IgD-negative memory B cell (primary cell): Measurements from ENCODE around the gene SAMD9. TPM values are rescaled to one million over a fixed set of nuclear protein-coding genes. Genes with fewer than 3 reads are reported as not detected.

Experiments used
- H3K27ac Mint-ChIP-seq, 3 donors: one replicate each; pipeline ENCODE4 v1.8.0; 2020 to 2022; ENCODE audit warnings: mild to moderate bottlenecking in 3 of 3, mixed read lengths in 3 of 3, moderate library complexity in 1 of 3
- H3K27me3 Mint-ChIP-seq: one replicate; pipeline ENCODE4 v1.8.0; 2021; ENCODE audit warnings: mixed read lengths
- H3K36me3 Mint-ChIP-seq: one replicate; pipeline ENCODE4 v1.8.0; 2020; ENCODE audit warnings: mild to moderate bottlenecking, mixed read lengths
- H3K4me1 Mint-ChIP-seq, 3 donors: one replicate each; pipeline ENCODE4 v1.8.0; 2020 to 2022; ENCODE audit warnings: mixed read lengths in 3 of 3, mild to moderate bottlenecking in 1 of 3
- H3K4me3 Mint-ChIP-seq, 4 donors: one replicate each; pipeline ENCODE4 v1.8.0; 2020 to 2022; ENCODE audit warnings: mild to moderate bottlenecking in 4 of 4, mixed read lengths in 4 of 4, moderate library complexity in 3 of 4
- H3K9me3 Mint-ChIP-seq, 3 donors: one replicate each; pipeline ENCODE4 v1.8.0; 2020 to 2021; ENCODE audit warnings: mixed read lengths in 3 of 3, mild to moderate bottlenecking in 1 of 3
- polyA plus RNA-seq: library from polyadenylated mRNA; unstranded; fragments of 300-500 nt; fragmentation: Illumina TruSeq; gene quantifications from one replicate; pipeline ENCODE4 v1.2.3, GENCODE V29; 2021

SAMD9 gene
- polyA plus RNA-seq, result 21.6 TPM

DNA sequence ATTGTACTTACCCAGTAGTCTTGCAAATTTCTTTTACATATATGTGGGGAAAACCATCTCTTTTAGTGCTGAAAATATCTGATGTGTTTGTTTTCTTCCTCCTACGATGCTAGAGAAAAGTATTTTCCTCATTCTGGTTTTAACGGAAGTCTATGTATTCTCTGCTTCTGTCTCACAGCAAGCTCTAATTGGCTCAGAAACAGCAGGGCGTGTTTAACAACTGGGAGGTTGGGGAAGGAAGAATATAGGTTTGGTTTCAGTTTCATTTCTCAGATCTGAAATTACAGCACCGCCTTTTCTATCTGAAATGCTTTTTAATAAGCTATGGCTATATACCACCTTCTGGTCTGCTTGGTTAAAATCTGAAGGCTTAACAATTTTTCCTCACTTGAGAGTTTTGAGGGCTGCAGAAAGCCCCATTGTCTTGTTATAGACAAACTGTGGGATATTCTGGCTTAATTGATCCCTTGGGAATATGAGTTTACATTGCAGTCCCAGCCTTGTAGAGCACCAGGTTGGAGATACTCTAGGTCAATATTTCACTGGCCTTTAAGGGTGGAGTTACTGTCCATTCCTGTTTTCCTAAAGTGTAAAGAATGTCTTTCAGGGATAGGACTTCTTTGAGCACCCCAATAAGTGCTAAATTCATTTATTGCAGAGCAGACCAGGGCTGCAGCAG is at the start of gene SAMD9:
TSS of gene SAMD9 (minus strand) at position 128 of the 679 bp plus-strand sequence. CDS start 11,882 bp downstream, outside the sequence.
- Mint-ChIP-seq H3K36me3 (peaks cover 37% of the 10 kb centered on the region), H3K4me3 (peak within 1 kb of the TSS; percentile 69 to 95 (median 88)), H3K9me3 (peaks cover 4 to 7% (median 5%) of the 10 kb centered on the region in 3 donors), H3K27ac (peak within 1 kb of the TSS; percentile 0 to 89 (median 67)), H3K27me3 (no peaks in the 10 kb centered on the region), H3K4me1 (peaks cover 35 to 37% (median 37%) of the 10 kb centered on the region in 3 donors)

DNA sequence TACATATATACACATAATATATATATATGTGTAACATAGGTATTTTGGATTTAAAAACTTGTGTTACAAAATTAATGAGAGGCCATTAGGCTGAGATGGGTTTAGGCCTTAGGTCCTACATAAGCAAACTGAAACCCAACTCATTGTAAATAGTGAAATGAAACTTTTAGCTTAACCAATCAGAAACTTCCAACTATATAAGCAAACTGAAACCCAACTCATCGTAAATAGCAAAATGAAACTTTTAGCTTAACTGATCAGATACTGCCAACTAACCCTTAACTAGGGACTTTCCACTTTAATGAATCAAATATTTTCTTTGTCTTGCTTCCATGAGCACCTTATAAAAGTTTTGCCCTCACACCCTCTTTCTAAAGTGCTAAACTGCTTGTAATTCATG is 47.7 kb upstream of the SAMD9 start:
- Mint-ChIP-seq H3K27me3 (no peaks in the 10 kb centered on the region), H3K27ac (peak overlapping the region; percentile 55 to 83 (median 81)), H3K4me1 (peaks cover 6 to 13% (median 13%) of the 10 kb centered on the region in 3 donors), H3K9me3 (peaks cover 9 to 44% (median 21%) of the 10 kb centered on the region in 3 donors), H3K4me3 (peak overlapping the region in 3 of 4 donors; percentile 10 to 67 (median 58)), H3K36me3 (peaks cover 7% of the 10 kb centered on the region)

DNA sequence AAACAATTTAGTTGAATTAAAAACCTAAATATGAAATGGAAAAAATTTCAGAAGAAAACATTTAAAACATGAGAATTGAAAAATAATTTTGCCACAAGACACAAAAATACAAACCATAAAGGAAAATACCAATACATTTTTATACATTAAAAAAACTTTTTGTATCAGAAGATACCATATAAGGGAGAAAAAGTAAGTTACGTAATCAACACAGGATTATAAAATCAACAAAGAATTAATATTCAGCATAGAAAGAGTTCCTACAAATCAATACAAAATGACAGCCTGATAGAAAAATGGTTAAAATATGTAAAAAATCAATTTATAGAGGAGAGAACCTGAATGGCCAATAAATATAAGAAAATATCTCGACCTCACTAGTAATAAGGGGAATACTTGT is 47.0 kb upstream of the SAMD9 start:
- peaks cover 7% of the 10 kb centered on the region for H3K36me3 Mint-ChIP-seq

DNA sequence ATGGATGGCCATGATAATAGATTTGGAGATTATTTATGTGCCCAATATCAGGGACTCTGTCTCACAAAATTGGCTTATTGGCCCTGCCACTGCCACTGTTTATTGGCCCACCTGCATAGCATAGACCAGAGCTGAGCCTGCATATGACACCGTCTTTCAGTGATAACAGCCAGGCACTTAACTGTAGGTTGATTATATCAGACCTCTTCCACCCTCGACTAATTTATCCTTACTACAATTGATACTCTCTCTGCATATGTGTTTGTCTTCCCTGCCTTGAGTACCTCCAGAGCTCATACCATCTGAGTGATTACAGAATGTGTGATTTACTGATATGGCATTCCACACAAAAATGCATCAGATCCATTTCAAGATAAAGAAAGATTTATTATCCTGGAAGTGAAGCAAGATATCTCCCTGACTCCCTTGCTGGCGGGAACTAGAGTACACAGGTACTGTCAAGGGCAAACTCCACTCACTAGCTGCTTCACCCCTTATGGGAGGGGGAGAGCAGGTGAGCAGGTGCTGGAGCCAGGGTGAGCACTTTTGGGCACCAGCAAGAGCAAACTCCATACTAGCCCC is 43.5 kb upstream of the SAMD9 start:
- Mint-ChIP-seq H3K4me3 (no peak overlapping the region), H3K9me3 (peaks cover 2 to 25% (median 13%) of the 10 kb centered on the region in 3 donors), H3K4me1 (peaks cover 6 to 13% (median 11%) of the 10 kb centered on the region in 3 donors), H3K27me3 (no peaks in the 10 kb centered on the region), H3K36me3 (peaks cover 6% of the 10 kb centered on the region), H3K27ac (peak overlapping the region in 1 of 3 donors; percentile 17)

More for the DNA sequence above, 47.0 kb upstream of the SAMD9 start:
- H3K27ac Mint-ChIP-seq, result peak overlapping the region; percentile 55 to 81 (median 76)
- H3K9me3 Mint-ChIP-seq, result peaks cover 9 to 46% (median 24%) of the 10 kb centered on the region in 3 donors
- H3K4me3 Mint-ChIP-seq, result no peak overlapping the region
- H3K27me3 Mint-ChIP-seq, result no peaks in the 10 kb centered on the region
- peaks cover 6 to 13% (median 13%) of the 10 kb centered on the region in 3 donors for H3K4me1 Mint-ChIP-seq

DNA sequence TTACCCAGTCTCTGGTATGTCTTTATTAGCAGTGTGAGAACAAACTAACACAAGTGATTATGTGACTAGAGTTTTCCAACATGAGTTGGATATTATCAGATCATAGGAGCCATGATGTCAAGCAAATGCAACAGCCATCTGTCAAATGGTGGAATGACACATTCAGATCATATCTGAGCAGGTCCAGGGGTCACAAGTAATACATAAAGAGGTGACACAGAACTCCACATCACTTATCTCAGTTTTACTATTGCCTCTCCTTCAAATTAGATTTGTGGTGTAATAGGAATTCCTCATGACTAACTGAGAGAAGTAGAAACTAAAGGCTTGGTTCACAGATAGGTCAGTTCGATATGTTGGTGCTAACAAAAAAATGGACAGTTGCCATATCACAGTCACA is 42.6 kb upstream of the SAMD9 start:
- Mint-ChIP-seq H3K27ac (peak overlapping the region in 2 of 3 donors; percentile 17 to 50), H3K4me3 (no peak overlapping the region), H3K4me1 (peaks cover under 1 to 5% (median 4%) of the 10 kb centered on the region in 3 donors)

DNA sequence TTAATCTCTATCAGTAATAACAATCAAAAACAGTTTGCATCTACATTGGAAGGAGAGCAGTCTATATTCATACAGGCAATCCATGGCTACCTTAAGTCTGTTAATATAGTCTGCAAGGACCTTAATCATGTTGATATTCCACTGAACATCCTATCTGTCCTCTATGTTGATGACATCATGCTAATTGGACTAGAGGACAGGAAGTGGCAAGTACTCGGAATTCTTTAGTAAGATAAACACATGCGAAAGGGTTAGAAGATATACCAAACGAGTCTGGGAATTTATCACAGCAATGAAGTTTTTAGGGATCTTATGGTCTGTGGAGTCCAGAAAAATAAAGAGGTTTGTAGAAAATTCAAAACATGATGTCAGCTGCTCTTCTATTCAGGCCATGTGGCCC is 41.7 kb upstream of the SAMD9 start:
- Mint-ChIP-seq H3K9me3 (peaks cover 2 to 25% (median 13%) of the 10 kb centered on the region in 3 donors), H3K27me3 (no peaks in the 10 kb centered on the region), H3K36me3 (peaks cover 6% of the 10 kb centered on the region), H3K4me3 (no peak overlapping the region), H3K4me1 (peaks cover 0 to 1% (median 0%) of the 10 kb centered on the region in 3 donors), H3K27ac (no peak overlapping the region)

More for the DNA sequence above, 42.6 kb upstream of the SAMD9 start:
- H3K27me3 Mint-ChIP-seq, result no peaks in the 10 kb centered on the region
- peaks cover 2 to 25% (median 13%) of the 10 kb centered on the region in 3 donors for H3K9me3 Mint-ChIP-seq
- H3K36me3 Mint-ChIP-seq, result peaks cover 6% of the 10 kb centered on the region

DNA sequence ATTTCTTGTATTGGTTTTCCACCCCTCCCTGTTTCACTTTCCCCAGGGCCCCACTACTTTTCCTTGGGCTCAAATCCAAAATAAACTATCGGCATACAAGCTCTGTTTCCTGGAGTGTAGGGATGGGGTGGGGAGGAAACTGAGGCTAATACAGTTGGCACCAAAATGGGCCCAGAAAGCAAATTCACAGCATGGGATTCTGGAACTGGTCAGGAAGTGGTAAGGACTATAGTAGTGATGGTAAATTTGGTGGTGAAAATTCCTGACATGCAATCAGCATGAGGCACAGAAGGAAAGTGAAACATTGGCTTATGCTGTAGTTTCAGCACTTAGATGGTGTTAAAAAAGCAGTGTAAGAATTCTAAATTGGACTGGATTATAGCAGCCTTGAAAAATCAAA is 39.1 kb upstream of the SAMD9 start:
- H3K4me1 Mint-ChIP-seq, result no peaks in the 10 kb centered on the region
- H3K9me3 Mint-ChIP-seq, result peaks cover 2 to 16% (median 8%) of the 10 kb centered on the region in 3 donors
- H3K4me3 Mint-ChIP-seq, result no peak overlapping the region
- peaks cover 6% of the 10 kb centered on the region for H3K36me3 Mint-ChIP-seq
- H3K27ac Mint-ChIP-seq, result no peak overlapping the region
- no peaks in the 10 kb centered on the region for H3K27me3 Mint-ChIP-seq

DNA sequence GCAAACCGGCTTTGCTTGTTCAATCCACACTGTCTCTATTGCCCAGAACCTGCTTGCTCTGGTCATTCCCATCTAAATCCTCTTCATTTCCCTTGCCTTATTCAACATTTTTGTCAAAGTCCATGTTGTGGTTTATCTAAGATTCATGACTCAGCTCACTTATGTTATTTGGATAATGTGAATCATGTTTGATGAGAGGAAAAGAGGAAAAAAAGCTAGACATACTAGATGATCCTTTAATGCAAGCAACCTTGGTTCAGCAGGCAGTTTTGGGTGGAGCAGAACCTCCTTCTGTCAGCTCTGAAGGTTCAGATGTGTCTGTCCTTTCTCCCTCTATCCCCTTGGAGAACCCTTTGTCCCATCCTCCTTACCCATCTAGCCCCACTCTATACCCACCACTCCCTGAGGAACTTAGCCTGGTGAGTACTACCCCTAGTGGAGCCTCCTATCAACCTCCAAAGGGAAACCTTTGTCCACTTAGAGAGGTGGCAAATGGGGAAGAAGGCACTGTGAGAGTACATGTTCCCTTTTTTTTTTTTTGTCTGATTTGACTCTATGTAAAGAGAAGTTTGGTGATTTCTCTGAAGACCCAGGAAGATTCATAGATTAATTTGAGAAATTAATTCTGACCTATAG is 32.5 kb upstream of the SAMD9 start:
- H3K36me3 Mint-ChIP-seq, result peaks cover 2% of the 10 kb centered on the region
- no peaks in the 10 kb centered on the region for H3K27me3 Mint-ChIP-seq
- peaks cover 36 to 46% (median 38%) of the 10 kb centered on the region in 3 donors for H3K4me1 Mint-ChIP-seq
- H3K27ac Mint-ChIP-seq, result peak overlapping the region; percentile 17 to 69 (median 22)
- no peaks in the 10 kb centered on the region for H3K9me3 Mint-ChIP-seq
- H3K4me3 Mint-ChIP-seq, result peak overlapping the region in 3 of 4 donors; percentile 3 to 59 (median 51)

DNA sequence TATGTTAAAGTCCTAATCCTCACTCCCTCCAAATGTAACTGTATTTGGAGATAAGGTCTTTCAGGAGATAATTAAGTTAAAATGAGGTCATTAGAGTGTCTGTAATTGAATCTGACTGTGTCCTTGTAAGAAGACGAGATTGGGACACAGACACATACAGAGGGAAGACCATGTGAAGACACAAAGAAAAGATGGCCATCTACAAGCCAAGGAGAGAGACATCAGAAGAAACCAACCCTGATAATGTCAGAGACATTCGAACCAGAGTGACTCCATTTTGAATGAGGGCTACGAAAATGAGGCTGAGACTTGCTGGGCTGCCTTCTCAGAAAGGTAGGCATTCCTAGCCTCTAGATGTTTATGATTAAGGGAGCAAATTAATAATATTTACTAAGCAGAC is 30.9 kb upstream of the SAMD9 start:
- peaks cover 37 to 48% (median 40%) of the 10 kb centered on the region in 3 donors for H3K4me1 Mint-ChIP-seq

DNA sequence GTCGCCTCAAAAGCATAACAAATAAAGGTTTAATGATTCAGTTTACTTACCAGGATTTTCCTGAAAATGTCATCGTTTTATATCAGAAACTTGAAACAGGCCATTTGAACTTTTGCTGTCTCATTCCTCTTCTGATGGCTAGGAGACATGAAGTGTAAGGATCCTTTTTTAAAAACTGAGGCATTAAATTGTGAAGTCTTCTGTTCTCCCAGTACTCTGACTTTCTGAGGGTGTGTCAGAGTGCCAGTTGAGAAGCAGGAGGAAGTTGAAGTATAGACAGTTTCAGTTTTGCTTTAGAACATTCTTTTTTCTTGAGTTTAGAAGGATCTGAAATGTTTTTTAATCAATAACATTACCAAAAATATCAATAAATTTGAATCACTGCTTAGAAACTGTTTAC is 30.4 kb upstream of the SAMD9 start, which contains the start of gene SAMD9L:
TSS of gene SAMD9L (minus strand) at position 242 of the 400 bp plus-strand sequence. CDS start 12,414 bp downstream, outside the sequence.
- H3K27ac Mint-ChIP-seq, result peak within 1 kb of the TSS; percentile 84 to 95 (median 94)
- H3K9me3 Mint-ChIP-seq, result no peaks in the 10 kb centered on the region
- peaks cover 11% of the 10 kb centered on the region for H3K36me3 Mint-ChIP-seq
- peak within 1 kb of the TSS; percentile 90 to 97 (median 94) for H3K4me3 Mint-ChIP-seq
- H3K4me1 Mint-ChIP-seq, result peaks cover 37 to 51% (median 40%) of the 10 kb centered on the region in 3 donors
- H3K27me3 Mint-ChIP-seq, result no peaks in the 10 kb centered on the region

More for the DNA sequence above, 30.9 kb upstream of the SAMD9 start:
- H3K27me3 Mint-ChIP-seq, result no peaks in the 10 kb centered on the region
- H3K36me3 Mint-ChIP-seq, result peaks cover 6% of the 10 kb centered on the region
- no peaks in the 10 kb centered on the region for H3K9me3 Mint-ChIP-seq
- H3K27ac Mint-ChIP-seq, result peak overlapping the region; percentile 80 to 95 (median 94)
- peak overlapping the region in 3 of 4 donors; percentile 81 to 92 (median 90) for H3K4me3 Mint-ChIP-seq

DNA sequence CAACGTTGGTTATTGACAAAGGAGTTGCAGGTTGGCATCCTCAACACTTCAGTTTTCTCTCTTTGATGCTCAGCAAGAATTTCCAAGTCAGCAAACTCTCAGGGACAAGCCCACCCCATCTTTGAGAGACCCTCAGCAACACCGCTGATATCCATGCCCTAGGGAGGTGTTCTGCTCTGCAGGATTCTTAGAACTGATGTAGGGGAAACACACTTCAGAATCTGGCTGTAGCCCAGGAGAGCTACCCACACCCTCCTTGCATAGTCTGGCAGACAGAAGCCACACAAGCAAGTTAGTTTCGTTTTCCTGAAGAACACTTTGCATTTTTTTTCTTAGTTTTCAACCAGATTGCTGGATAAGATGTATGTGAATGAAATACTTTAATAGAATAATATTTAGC is 29.6 kb upstream of the SAMD9 start:
- H3K4me1 Mint-ChIP-seq, result peaks cover 37 to 51% (median 40%) of the 10 kb centered on the region in 3 donors
- peak overlapping the region; percentile 64 to 84 (median 68) for H3K27ac Mint-ChIP-seq
- peak overlapping the region; percentile 90 to 97 (median 94) for H3K4me3 Mint-ChIP-seq
- no peaks in the 10 kb centered on the region for H3K27me3 Mint-ChIP-seq
- H3K9me3 Mint-ChIP-seq, result no peaks in the 10 kb centered on the region
- peaks cover 11% of the 10 kb centered on the region for H3K36me3 Mint-ChIP-seq

DNA sequence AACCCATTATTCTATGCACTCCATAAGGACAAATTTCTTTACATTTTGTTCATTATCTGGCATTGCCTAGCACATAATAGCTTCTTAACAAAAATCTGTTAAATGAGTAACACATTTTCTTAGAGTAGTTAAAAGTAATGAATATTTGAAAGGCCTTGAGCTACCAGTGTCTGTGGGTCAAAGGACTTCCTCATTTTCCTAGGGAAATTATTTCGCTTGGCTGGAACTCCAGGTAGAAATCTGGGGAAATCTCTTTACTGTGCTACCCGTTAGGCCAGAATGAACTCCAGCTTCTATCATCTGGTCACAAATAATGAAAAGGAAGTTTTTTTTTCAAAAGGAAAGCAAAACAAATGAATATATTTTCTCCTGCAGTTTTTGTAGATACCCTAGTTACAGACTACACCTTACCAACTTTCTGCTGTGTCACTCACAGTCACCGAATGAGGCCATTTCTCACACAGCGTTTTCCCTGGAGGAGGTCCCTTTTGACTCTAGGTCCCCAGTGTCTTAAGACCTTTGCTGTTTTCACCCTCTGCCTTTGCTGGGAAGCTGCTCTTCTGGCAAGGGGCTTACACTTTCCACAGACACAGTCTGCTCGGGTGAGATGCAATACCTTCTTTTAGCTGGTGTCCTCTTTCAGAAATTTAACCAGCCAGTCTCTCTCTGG is 28.8 kb upstream of the SAMD9 start:
- H3K9me3 Mint-ChIP-seq, result no peaks in the 10 kb centered on the region
- H3K4me3 Mint-ChIP-seq, result peak overlapping the region; percentile 90 to 97 (median 94)
- peaks cover 11% of the 10 kb centered on the region for H3K36me3 Mint-ChIP-seq
- no peaks in the 10 kb centered on the region for H3K27me3 Mint-ChIP-seq
- H3K4me1 Mint-ChIP-seq, result peaks cover 37 to 51% (median 40%) of the 10 kb centered on the region in 3 donors
- peak overlapping the region; percentile 32 to 84 (median 64) for H3K27ac Mint-ChIP-seq

DNA sequence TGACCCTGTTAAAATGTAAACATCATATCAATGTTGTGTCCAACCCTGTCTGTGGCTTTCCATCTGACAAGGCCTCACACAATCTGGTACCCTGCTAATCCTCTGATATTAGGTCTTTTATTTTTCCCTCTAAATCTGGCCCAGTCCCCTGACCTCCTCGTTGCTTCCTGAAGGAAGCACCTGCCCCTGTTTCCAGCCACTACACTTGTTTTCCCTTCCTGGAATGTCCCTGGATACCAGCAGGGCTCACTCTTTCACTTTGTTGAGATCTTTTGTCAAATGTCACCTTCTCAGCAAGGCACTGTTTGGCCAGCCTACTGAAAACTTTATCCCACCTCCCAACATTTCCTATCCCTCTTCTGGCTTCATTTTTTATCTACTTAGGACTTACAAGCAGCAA is 28.3 kb upstream of the SAMD9 start:
- peak overlapping the region; percentile 77 to 97 (median 91) for H3K4me3 Mint-ChIP-seq
- peaks cover 11% of the 10 kb centered on the region for H3K36me3 Mint-ChIP-seq
- no peaks in the 10 kb centered on the region for H3K9me3 Mint-ChIP-seq
- no peaks in the 10 kb centered on the region for H3K27me3 Mint-ChIP-seq
- peaks cover 37 to 51% (median 40%) of the 10 kb centered on the region in 3 donors for H3K4me1 Mint-ChIP-seq
- no peak overlapping the region for H3K27ac Mint-ChIP-seq

DNA sequence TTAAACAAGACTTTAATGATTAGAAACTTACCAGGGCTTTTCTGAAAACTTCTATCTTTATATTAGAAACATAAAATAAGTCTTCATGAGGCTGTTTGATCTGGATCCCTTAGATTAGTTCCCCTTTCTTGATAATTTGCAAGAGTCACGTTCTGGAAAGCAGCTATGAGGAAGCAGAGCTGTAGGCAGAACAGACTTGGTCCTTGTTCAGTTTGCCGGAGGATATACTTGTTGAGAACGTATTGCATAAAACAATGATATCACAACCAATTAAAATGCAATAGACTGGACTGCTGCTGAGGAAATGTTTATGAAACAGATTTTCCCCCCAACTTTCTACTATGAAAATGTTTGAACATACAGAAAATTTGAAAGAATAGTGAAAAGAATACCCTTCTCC is 27.6 kb upstream of the SAMD9 start:
- Mint-ChIP-seq H3K4me3 (peak overlapping the region; percentile 77 to 97 (median 91)), H3K27me3 (no peaks in the 10 kb centered on the region), H3K4me1 (peaks cover 32 to 46% (median 35%) of the 10 kb centered on the region in 3 donors), H3K9me3 (no peaks in the 10 kb centered on the region), H3K36me3 (peaks cover 11% of the 10 kb centered on the region), H3K27ac (peak overlapping the region in 2 of 3 donors; percentile 24 to 71)
